C4-2B (cell line): Measurements from ENCODE around the gene LBX2.

ENCODE experiments used
- H3K27ac ChIP-seq: fragments of 450-650 bp; 2 replicates; pipeline ENCODE4 v1.5.1; 2017
- ZFX ChIP-seq: fragments of 450-650 bp; IDR thresholded peaks from 2 replicates; pipeline ENCODE4 v1.6.1; 2017
- TF ChIP-seq, protein P1 (sequence below): fragments of 450-650 bp; conservative IDR thresholded peaks from 2 replicates; pipeline ENCODE4 v1.5.1; 2017; ENCODE audit warnings: mild to moderate bottlenecking

LBX2 gene

GRCh38 chr2:74496997-74497776, 2.2 kb downstream of the LBX2 start:
- TF ChIP-seq, protein P1, sequence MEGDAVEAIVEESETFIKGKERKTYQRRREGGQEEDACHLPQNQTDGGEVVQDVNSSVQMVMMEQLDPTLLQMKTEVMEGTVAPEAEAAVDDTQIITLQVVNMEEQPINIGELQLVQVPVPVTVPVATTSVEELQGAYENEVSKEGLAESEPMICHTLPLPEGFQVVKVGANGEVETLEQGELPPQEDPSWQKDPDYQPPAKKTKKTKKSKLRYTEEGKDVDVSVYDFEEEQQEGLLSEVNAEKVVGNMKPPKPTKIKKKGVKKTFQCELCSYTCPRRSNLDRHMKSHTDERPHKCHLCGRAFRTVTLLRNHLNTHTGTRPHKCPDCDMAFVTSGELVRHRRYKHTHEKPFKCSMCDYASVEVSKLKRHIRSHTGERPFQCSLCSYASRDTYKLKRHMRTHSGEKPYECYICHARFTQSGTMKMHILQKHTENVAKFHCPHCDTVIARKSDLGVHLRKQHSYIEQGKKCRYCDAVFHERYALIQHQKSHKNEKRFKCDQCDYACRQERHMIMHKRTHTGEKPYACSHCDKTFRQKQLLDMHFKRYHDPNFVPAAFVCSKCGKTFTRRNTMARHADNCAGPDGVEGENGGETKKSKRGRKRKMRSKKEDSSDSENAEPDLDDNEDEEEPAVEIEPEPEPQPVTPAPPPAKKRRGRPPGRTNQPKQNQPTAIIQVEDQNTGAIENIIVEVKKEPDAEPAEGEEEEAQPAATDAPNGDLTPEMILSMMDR, result no peak
- no peak for TF ChIP-seq ZFX
- no peak overlapping the region for H3K27ac ChIP-seq

- TF ChIP-seq ZFX, result no peak
- TF ChIP-seq, protein P1, result no peak
Observed at GRCh38 chr2:74495440-74495839, 4.0 kb downstream of the LBX2 start.

GRCh38 chr2:74493546-74493945, 5.9 kb downstream of the LBX2 start:
- TF ChIP-seq ZFX, result no peak
- TF ChIP-seq, protein P1, result no peak
- no peak overlapping the region for H3K27ac ChIP-seq

More at GRCh38 chr2:74495440-74495839, 4.0 kb downstream of the LBX2 start:
- H3K27ac ChIP-seq, result no peak overlapping the region

DNA sequence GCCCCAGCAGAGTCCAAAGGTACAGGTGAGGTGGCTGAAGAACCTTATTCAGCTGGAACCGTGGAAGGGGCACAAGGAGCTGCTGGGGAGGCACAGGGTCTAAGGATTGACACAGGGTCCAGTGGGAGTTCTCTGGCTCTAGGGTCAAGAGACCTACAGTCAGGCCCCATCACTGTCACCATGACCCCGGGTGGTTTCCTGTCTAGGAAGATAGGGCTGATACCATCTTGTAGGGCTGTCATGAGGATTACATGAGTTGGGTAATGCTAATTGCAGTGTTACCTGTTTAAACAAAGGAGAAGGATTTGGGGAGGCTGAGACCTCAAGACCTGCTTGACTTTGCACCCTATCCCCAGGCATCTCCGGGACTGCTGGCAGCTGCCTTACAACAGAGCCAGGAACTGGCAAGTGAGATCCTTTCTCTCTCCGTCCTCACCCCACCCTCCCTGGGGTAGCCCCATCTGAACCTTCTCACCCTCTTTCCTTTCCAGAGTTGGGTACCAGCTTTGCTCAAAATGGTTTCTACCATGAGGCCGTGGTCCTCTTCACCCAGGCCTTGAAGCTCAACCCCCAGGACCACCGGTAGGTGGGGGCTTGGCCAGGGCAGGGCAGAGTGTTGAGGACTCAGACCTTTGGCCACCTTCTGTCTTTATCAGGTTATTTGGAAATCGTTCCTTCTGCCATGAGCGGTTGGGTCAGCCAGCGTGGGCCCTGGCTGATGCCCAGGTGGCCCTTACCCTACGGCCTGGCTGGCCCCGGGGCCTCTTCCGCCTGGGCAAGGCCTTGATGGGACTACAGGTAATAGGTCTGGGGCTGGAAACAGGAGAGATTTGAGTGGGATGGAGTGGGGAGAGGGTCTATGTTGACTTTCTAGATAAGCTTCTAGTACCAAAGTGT, 7.5 kb downstream of the LBX2 start:
- no peak for TF ChIP-seq ZFX
- TF ChIP-seq, protein P1, result no peak
- H3K27ac ChIP-seq, result no peak overlapping the region

GRCh38 chr2:74489906-74490305, 9.5 kb downstream of the LBX2 start:
- H3K27ac ChIP-seq, result no peak overlapping the region
- TF ChIP-seq, protein P1, result no peak

GRCh38 chr2:74488643-74489481, 10.5 kb downstream of the LBX2 start:
- TF ChIP-seq ZFX, result no peak
- TF ChIP-seq, protein P1, result no peak
- no peak overlapping the region for H3K27ac ChIP-seq
